LNCaP clone FGC (cell line): ENCODE data around the gene ANXA7.

Source experiments
- DNase-seq: peaks from one replicate; pipeline ENCODE4 v3.0.0-alpha.2; 2011; ENCODE audit warnings: low read depth
- H3K4me3 ChIP-seq: 2 replicates; pipeline ENCODE4 v1.5.1; 2011; ENCODE audit warnings: mild to moderate bottlenecking, low read depth, low read length, control low read depth
- TF ChIP-seq, protein P1 (sequence below): IDR thresholded peaks from 2 replicates; pipeline ENCODE4 v1.5.1; 2012; ENCODE audit warnings: mild to moderate bottlenecking; ENCODE audit not compliant: control insufficient read depth, insufficient read depth; ENCODE audit errors: extremely low read depth

Gene ANXA7

DNA sequence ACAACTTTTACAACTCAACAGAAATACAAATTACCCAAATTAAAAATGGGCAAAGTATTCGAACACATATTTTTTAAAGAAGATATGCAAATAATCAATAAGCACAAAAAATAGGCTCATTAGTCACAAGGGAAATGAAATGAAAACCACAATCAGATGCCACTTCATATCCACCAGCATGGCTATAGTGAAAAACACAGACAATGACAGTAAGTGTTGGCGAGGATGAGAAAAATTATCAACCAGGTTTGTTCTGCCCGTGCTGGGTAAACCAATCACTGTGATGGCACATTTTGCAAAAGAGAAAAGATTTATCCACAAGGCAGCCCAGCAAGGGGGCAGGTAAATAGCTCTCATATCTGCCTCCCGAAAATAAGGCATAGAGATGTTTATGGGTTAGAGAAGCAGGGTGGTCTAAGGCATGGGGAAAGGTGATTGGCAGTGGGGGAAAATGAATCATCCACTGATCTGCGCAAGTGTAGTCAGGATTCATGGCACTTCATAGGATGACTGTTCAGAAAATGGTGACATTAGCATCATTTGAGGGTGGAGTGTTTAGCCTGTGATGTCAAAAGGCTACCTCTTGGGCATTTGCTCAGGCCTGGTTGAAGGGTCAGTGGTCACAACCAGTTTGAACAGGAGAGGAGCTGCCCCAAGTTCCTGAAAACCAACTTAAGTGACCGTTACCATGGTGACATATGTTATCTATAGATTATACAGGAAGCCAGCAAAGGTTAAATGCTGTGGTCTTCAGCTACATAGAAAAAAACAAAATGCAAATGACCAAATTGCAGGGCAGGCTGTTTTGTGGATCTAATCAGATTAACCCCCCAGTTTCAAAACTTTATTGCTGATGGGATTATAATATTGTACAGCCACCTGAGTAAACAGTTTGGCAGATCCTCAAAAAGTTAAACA is 47.2 kb downstream of the ANXA7 start:
- TF ChIP-seq, protein P1, sequence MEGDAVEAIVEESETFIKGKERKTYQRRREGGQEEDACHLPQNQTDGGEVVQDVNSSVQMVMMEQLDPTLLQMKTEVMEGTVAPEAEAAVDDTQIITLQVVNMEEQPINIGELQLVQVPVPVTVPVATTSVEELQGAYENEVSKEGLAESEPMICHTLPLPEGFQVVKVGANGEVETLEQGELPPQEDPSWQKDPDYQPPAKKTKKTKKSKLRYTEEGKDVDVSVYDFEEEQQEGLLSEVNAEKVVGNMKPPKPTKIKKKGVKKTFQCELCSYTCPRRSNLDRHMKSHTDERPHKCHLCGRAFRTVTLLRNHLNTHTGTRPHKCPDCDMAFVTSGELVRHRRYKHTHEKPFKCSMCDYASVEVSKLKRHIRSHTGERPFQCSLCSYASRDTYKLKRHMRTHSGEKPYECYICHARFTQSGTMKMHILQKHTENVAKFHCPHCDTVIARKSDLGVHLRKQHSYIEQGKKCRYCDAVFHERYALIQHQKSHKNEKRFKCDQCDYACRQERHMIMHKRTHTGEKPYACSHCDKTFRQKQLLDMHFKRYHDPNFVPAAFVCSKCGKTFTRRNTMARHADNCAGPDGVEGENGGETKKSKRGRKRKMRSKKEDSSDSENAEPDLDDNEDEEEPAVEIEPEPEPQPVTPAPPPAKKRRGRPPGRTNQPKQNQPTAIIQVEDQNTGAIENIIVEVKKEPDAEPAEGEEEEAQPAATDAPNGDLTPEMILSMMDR: no peak
- no peak for DNase-seq
- no peak overlapping the region for H3K4me3 ChIP-seq

DNA sequence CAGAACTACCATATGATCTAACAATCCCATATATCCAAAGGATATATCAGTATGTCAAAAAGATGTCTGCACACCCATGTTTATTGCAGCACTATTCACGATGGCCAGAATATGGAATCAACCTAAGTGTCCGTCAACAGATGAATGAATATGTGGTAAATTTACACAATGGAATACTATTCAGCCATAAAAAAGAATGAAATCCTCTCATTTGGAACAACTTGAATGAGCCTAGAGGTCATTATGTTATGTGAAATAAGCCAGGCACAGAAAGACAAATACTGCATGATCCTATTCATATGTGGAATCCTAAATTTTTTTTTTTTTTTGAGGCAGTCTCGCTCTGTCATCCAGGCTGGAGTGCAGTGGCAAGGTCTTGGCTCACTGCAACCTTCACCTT is 48.9 kb downstream of the ANXA7 start:
- no peak overlapping the region for H3K4me3 ChIP-seq
- TF ChIP-seq, protein P1: no peak
- no peak for DNase-seq

DNA sequence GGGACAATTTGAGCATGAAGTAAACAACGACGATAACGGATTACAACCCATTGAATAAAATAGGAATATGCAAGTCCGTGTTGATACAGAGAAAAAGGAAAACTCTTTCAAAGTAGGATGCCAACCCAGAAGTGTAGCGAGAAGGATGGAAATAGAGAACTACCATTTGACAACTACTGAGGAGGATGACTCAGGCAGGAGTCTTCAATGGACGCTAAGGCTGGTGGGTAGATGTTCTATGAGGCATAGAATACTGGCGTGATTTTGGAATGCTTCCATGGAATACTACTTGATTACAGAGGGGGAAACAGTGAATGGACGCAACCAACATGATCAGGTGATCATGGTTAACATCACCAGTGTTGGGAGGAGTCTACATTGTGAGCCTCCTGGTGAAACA is 54.4 kb downstream of the ANXA7 start:
- DNase-seq: no peak
- peak overlapping the region; percentile 76 for H3K4me3 ChIP-seq
- TF ChIP-seq, protein P1: no peak

DNA sequence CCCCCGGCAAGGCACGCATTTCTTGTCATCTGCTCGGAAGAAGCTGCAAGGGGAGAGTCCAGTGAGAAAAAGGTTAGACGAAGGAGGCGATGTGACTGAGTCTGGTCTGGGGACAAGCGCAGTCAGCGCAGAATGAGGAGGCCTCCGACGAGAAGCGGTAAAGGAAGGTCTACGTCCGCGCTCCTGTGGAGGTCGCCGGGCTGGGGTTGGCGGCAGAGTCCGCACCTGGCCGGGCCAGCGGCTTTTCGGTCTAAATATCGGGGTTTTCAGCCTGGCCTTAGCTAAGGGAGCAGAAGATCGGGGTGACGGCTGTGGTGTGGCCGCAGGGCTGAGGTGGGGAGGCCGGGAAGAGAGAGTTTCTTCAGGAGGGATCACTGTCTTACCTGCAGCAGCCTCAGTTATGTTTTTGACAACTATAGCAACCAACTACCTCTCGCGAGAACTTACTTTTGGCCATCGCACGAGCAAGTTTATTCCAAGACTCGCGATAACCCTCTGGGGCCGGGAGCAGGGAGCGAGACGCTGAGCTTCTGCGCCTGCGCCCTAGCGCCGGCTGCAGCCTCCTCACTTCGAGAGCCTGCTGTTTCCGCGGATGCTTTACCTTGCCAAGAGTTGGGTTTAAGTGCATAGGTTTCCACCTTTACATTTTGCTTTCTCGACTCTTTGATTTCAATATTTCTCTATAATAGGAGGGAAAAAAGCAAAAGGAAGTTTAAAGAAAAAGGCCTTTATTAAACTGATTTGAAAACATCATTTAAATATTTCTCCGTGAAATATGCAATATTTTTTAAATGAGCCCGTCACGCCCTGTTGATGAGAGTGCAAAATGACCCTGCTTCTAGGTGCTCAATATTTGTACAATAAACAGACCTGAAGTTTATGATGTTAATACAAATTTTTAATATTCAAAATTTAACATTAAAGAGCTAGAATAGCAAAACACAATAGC is 55.3 kb downstream of the ANXA7 start, which contains the start of gene CFAP70:
Gene CFAP70, minus strand, starts transcription at position 534 of the 949 bp plus-strand sequence. CDS start 4,068 bp downstream, outside the sequence.
- peak within 1 kb of the TSS; percentile 76 for H3K4me3 ChIP-seq
- DNase-seq: peak; percentile 96
- TF ChIP-seq, protein P1: no peak

DNA sequence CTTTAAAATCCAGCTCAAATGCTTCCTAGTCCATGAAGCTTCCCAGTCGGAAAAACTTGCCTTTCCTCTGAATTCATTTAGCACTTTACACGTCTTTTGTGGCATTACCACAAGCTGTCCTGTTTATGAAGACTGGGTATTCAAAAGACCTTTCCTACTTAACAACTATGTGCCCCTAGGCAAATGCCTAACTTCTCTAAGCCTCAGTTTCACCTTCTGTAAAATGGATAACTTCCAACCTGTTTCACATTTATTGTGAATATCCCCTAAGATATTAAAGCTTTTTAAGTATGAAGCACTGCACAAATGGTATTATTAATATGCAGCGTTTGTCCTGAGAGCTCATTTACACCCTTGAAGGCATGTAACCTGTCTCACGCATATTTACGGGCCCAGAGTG is 56.0 kb downstream of the ANXA7 start:
- H3K4me3 ChIP-seq: peak overlapping the region; percentile 76
- no peak for DNase-seq
- TF ChIP-seq, protein P1: no peak

DNA sequence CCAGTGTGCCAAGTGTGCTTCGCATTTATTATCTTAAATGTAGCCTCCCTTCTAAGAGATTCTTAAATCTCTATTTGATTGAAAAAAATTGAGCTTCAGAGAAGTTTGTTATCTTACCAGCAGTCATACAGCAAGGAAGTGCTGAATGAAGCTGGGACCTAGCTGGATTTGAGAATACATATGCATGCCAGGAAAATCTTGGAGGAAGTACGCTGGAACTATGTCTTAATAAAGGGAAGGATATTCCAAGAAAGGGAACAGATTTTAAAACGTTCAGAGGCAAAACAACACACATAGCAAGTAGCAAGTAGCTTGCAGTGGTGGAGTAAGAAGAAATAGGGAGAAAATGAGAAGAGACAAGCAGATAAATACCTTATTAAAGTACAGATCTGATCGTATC is 56.7 kb downstream of the ANXA7 start:
- no peak for DNase-seq
- H3K4me3 ChIP-seq: no peak overlapping the region
- TF ChIP-seq, protein P1: no peak
